Left renal cortex interstitium (tissue), 4 donors: ENCODE measurements around the gene AK3. TPM values are rescaled to one million over a fixed set of nuclear protein-coding genes. Genes with fewer than 3 reads are reported as not detected.
"Not testable (repeated sequence)": the region's sequence is repeated elsewhere in the genome, so short reads cannot be mapped to it uniquely, and the experiment has no call there.

ENCODE experiments used
- DNase-seq, 4 donors: peaks; one replicate each; pipeline ENCODE4 v3.0.0-alpha.2; 2013; ENCODE audit warnings: low read depth in 4 of 4, low spot score in 2 of 4, missing footprints in 1 of 4
- polyA plus RNA-seq, 4 donors: library from polyadenylated mRNA; unstranded; fragments of 120-200 nt; gene quantifications; one replicate each; pipeline ENCODE4 v1.2.1, GENCODE V29; 2013; ENCODE audit not compliant: insufficient read length in 4 of 4

The AK3 gene
- polyA plus RNA-seq, 4 donors = 91.7 to 125 (median 101) TPM

DNA sequence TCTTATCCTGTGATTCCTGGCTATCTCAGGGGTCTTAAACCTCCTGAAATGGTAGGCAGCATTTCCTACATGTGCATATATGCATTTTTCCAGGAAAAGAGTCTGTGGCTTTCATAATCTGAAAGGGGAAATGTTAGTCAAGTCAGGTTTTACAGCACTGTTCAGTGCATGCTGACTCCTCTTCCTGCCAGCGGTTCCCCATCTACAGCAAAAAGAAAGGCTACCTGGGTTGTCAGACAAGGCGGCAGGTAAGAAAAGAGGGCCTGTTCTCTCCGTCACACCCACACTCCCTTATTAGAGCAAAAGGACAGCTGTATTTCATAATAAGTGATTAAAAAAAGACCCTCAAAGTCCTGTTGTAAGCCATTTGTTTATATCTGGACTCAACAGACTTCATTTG lies 70.4 kb downstream of the AK3 start:
- DNase-seq = no peak

DNA sequence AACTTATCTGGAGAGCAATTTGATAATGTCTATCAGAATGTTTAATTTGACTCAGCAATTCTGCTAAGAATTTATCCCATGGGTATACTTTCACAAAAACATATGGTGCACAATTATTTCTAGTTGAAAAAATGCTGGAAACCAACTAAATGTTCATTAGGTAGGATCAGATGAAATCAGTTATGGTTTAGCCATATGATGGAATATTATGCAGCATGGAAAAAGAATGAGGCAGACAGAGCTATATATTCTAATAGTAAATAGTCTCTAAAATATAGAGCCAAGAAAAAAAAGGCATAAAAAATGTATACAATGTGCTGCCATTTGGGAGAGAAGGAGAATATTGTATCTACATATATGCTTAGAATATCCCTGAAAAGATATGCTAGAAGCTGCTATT lies 71.1 kb downstream of the AK3 start:
- DNase-seq = no peak

DNA sequence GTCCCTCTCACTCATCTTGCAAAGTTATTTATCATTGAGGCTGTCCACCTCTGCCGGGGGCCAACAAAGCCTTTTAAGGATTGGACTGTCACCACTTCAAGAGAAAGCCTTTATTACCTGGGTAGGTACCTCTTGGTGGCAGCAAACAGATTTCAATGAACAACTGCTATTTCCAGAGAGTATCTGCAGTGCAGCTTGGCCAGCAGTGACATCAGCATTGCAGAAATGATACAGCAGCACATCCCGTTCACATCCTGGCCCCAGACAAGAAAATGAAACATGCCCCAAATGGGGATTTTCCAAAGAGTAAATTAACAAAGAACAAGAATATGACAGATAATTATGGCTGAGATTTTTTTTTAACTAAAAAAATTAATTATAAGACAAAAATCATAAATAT lies 72.4 kb downstream of the AK3 start:
- no peak for DNase-seq

DNA sequence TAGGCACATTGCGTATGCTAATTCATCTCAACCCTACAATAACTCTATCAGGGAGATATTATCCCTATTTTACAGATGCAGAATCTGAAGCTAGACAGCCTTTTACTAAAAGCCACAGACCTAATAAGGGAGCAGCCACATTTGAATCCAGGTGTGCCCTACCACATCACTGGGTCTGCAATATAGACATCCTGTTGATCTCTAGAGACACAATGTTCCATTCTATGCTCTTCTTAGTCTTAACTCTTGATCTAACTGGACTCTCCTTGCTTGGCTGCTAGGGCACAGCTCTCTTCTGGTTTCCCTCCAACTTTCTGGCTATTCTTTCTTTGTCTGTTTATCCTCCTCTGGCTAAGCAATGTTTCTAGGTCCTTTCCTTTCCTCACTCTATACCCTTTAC lies 73.3 kb downstream of the AK3 start:
- no peak for DNase-seq

DNA sequence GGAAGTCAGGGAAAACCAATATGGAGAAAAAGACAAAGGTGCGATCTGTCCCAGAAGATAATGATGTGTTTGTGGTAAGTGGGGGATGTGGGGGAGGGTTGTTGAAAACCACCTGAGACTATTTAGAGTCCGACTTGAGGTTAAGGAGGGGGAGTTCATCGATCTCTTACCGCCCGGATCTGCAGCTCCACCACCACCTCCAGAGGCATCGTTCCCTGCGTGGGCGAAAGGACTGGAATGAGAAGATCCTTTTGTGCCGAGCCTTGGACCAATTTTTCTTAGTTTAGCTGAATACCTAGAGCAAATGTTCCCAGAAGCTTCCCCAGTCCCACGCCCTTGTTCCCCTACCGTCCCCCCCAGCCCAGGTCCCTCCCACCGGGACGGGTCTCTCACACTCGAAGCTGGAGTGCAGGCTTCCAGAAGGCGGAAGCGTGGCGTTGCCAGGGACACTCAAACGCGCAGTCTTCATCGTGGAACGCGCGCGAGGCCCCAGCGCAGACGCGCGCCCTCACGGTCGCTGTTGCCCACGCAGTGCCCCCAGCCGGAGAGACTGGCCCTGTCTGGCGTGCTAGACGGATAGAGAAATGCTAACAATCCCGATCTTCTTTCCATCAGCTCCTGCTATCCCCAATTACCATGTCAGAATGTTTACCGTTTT lies 74.8 kb downstream of the AK3 start, which contains the start of gene SPATA6L:
SPATA6L (minus strand) TSS at position 439 of the 658 bp plus-strand sequence; CDS start at position 209, 230 bp downstream.
- DNase-seq = no peak

DNA sequence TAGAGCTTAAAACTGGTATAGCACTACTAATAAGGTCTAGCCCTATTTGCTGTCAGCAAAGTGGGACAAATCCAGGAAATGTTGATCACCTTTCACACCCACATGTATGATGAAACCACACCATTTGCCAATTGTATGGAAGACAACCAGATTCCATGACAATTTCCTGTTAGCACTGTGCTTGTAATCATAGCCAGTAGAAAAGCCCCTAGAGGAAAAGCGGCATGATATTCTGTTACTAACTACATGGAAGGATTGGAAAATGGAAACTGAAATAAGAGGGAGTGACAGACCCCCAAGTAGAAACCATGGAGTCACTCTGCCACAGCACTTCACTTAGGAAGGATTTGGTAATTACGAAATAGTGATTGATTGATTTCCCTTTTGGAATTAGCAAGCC lies 75.6 kb downstream of the AK3 start:
- no peak for DNase-seq

DNA sequence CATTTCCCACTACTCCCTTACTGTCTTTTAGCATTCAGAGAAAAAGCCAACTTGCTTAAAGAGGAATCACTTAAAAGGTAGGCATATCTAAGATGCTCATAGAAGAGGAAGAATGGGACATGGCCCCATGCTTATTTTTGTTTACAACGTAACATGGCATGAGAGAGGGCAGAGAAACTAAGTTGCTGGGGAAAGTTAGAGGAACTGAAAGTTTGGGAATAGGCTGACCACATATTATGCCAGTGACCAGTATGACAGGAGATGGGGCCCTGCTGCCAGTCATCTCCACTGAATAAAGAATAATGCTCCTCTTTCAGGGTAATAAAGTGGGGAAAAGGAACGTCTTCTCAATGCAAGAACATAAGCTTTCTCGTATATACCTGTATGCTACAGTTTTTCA lies 77.0 kb downstream of the AK3 start:
- no peak for DNase-seq

DNA sequence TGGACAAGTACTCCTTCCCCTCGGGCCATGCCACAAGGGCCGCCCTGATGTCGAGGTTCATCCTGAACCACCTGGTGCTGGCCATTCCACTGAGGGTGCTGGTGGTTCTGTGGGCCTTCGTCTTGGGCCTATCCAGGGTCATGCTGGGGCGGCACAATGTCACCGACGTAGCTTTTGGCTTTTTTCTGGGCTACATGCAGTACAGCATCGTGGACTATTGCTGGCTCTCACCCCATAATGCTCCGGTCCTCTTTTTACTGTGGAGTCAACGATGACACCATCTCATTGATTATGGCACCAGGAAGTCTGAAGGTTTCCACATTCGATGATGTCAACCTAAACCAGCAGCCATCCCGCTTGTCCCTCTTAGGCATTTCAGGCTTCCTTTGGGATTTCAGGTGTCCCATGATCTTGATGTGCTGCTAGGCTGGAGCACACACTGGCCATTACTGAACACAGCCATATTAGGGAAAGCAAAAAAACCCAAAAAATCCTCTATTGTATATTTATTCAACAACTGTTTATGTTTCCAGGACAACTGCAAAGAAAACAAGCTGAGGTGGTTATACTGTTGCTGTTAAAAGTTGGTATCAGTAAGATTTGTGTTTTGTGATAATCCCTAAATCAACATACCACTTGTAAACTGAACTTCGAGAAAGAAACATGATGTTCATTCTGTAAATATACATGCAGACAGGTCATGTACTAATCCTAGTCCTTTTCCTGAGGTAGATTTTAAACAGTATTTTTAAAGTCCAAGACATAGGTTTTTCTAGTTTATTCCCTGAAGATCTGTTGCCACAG lies 77.8 kb downstream of the AK3 start:
- DNase-seq = no peak

DNA sequence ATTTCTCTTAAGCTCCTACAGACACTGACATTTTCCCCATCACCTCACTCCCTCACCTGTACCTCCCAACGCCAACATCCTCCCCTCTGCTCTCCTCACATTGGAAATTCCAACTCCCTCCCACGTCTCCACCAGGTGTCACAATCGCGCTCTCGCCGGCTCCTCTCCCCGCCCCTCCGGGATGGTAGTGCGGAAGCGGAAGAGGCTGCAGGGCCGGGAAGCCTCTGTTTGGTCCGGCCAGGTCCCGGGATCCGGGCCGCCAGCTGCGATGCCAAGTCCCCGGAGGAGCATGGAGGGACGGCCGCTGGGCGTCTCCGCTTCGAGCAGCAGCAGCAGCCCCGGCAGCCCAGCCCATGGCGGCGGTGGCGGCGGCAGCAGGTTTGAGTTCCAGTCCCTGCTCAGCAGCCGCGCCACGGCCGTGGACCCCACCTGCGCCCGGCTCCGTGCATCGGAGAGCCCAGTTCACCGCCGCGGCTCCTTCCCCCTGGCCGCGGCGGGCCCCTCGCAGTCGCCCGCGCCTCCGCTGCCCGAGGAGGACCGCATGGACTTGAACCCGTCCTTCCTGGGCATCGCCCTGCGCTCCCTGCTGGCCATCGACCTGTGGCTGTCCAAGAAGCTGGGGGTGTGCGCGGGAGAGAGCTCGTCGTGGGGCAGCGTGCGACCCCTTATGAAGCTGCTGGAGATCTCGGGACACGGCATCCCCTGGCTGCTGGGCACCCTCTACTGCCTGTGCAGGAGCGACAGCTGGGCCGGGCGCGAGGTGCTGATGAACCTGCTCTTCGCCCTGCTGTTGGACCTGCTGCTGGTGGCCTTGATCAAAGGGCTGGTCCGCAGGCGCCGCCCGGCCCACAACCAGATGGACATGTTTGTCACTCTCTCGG lies 78.7 kb downstream of the AK3 start, which contains the start of gene PLPP6:
PLPP6 (plus strand) TSS at position 187 of the 881 bp plus-strand sequence; CDS start at position 269, 82 bp downstream.
- peak in 2 of 4 donors; percentile 76 to 83 for DNase-seq

DNA sequence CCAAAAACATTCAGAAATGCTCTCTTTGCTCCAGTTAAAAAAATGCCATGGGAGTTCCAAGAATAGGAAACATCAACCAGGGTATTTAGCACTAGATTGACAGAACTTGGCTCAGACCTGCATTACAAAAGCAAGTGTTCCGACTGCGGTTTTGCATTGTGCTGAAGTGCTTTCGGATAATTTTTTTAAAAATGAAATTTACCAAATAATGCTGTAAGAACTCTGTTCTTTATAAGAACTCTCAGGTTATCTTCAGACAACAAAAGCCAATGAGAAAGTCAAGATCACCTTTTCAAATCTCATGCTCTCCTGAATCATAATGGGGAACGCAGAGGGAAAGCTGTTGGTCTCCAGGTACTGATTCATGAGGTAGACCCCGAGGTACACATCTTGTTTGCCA lies 79.4 kb downstream of the AK3 start:
- DNase-seq = no peak

DNA sequence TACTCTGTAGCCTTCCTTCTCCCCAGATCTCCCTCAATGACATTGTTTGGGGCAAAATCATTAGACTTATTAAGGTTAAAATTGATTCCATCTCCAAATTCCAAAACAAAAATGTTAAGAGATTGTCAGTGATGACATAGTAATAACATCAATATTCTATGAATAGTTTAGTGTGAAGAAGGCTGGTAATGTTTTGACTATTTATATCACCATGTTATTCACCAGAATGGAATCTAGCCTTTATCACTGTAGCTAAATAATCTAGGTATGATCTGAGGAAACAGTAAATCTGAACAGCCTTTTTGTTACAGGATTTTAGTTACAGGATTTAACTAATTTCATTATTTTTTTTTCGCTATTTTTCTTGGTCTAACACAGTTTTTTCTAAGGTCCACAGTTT lies 79.8 kb downstream of the AK3 start:
- DNase-seq = no peak

DNA sequence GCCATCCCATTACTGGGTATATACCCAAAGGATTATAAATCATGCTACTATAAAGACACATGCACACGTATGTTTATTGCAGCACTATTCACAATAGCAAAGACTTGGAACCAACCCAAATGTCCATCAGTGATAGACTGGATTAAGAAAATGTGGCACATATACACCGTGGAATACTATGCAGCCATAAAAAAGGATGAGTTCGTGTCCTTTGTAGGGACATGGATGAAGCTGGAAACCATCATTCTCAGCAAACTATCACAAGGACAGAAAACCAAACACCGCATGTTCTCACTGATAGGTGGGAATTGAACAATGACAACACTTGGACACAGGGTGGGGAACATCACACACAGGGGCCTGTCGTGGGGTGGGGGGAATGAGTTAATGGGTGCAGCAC lies 80.3 kb downstream of the AK3 start:
- not testable (repeated sequence) for DNase-seq

Other genes with a start within 250 kb of the AK3 start
- 10 to 100 TPM; 14.7 to 17.9 (median 16.6) TPM for gene PLPP6, start 78.9 kb downstream of the AK3 start, polyA plus RNA-seq
- gene SPATA6L, start 74.7 kb downstream of the AK3 start, polyA plus RNA-seq = 1 to 10 TPM; 2.1 to 6.6 (median 4.3) TPM
- 10 to 100 TPM; 18.9 to 22.0 (median 20.8) TPM for gene CDC37L1, start 61.6 kb downstream of the AK3 start, polyA plus RNA-seq
- gene RCL1, start 51.7 kb upstream of the AK3 start, polyA plus RNA-seq = 10 to 100 TPM; 17.3 to 20.0 (median 18.4) TPM
- 10 to 100 TPM; 11.8 to 17.2 (median 14.7) TPM for gene JAK2, start 244.1 kb upstream of the AK3 start, polyA plus RNA-seq